Measurements from ENCODE around the gene SELENOI. TPM values are rescaled to one million over a fixed set of nuclear protein-coding genes. Genes with fewer than 3 reads are reported as not detected.

SELENOI gene
- total RNA-seq, 1 experiment from 2014 or later = 11.6 TPM

Other genes starting within 250 kb of the SELENOI start
- 0.20 TPM in 1 of 2 replicates, not detected in the other for gene GAREM2, start 173.1 kb upstream of the SELENOI start, total RNA-seq (2014; rRNA removed; shearing (Covaris generic))
- 81.8 and 98.4 TPM in 2 replicates for gene HADHA, start 101.5 kb upstream of the SELENOI start, total RNA-seq (2014; rRNA removed; shearing (Covaris generic))
- 55.6 and 83.1 TPM in 2 replicates for gene HADHB, start 101.2 kb upstream of the SELENOI start, total RNA-seq (2014; rRNA removed; shearing (Covaris generic))
- gene ADGRF3, start 646 bp downstream of the SELENOI start, total RNA-seq (2014; rRNA removed; shearing (Covaris generic)) = 0.10 and 0.12 TPM in 2 replicates
- gene DRC1, start 55.8 kb downstream of the SELENOI start, total RNA-seq (2014; rRNA removed; shearing (Covaris generic)) = not detected in 2 replicates
- 0.05 TPM in 1 of 2 replicates, not detected in the other for gene OTOF, start 132.0 kb downstream of the SELENOI start, total RNA-seq (2014; rRNA removed; shearing (Covaris generic))